ENCODE data around the gene UNC5B.

UNC5B gene

GRCh38 chr10:71347587-71348395 lies 135.4 kb downstream of the UNC5B start:
- peak overlapping the region; percentile 47 for H3K27ac ChIP-seq
- TF ChIP-seq ZFX (IDR thresholded peaks at IDR 0.05), result no peak
- TF ChIP-seq CTCF (conservative IDR thresholded peaks at IDR 0.05), result no peak

- TF ChIP-seq ZFX (IDR thresholded peaks at IDR 0.05) (no peak), CTCF (conservative IDR thresholded peaks at IDR 0.05) (no peak)
- peak overlapping the region; percentile 47; the same call in 1 of the 2 replicates for H3K27ac ChIP-seq
Measured at GRCh38 chr10:71348850-71349249, 136.5 kb downstream of the UNC5B start.

- no peak overlapping the region for H3K27ac ChIP-seq
- no peak for TF ChIP-seq CTCF (conservative IDR thresholded peaks at IDR 0.05)
- TF ChIP-seq ZFX (IDR thresholded peaks at IDR 0.05), result no peak
Measured at GRCh38 chr10:71349406-71349805, 137.0 kb downstream of the UNC5B start.

GRCh38 chr10:71351087-71351486 lies 138.7 kb downstream of the UNC5B start:
- H3K27ac ChIP-seq, result peak overlapping the region; percentile 12
- TF ChIP-seq CTCF (conservative IDR thresholded peaks at IDR 0.05), result no peak
- TF ChIP-seq ZFX (IDR thresholded peaks at IDR 0.05), result no peak

- no peak for TF ChIP-seq ZFX (IDR thresholded peaks at IDR 0.05)
- TF ChIP-seq CTCF (conservative IDR thresholded peaks at IDR 0.05), result no peak
- peak overlapping the region; percentile 12; the same call in 1 of the 2 replicates for H3K27ac ChIP-seq
Measured at GRCh38 chr10:71351628-71352319, 139.4 kb downstream of the UNC5B start.
